Cardiac muscle cell (in vitro differentiated cells and primary cell): ENCODE results near the gene ATIC. TPM values are rescaled to one million over a fixed set of nuclear protein-coding genes. Genes with fewer than 3 reads are reported as not detected.

Experiments used
- DNase-seq, 2 donors: peaks; one replicate each; pipeline versions ENCODE4 v3.0.0 to v3.0.0-alpha.2; 2010 to 2017; ENCODE audit warnings: low read depth in 1 of 2, low spot score in 1 of 2
- H3K27ac ChIP-seq: fragments of 200-600 bp; sonication (generic); 2 replicates; pipeline ENCODE4 v1.5.1; 2016
- H3K27me3 ChIP-seq: fragments of 200-600 bp; sonication (generic); 2 replicates; pipeline ENCODE4 v1.6.0; 2016; ENCODE audit warnings: control low read depth
- H3K36me3 ChIP-seq: fragments of 200-600 bp; sonication (generic); 2 replicates; pipeline ENCODE4 v1.5.1; 2016; ENCODE audit warnings: control low read depth
- H3K4me1 ChIP-seq: fragments of 200-600 bp; sonication (generic); 2 replicates; pipeline ENCODE4 v1.8.1; 2017; ENCODE audit warnings: low read depth, mild to moderate bottlenecking, mixed run types
- H3K4me3 ChIP-seq: fragments of 200-600 bp; sonication (generic); 2 replicates; pipeline ENCODE4 v1.5.1; 2016; ENCODE audit warnings: mild to moderate bottlenecking
- H3K9me3 ChIP-seq: fragments of 200-600 bp; sonication (generic); 2 replicates; pipeline ENCODE4 v1.5.1; 2017; ENCODE audit warnings: low read depth, mild to moderate bottlenecking, control low read depth
- CTCF ChIP-seq: IDR thresholded peaks from 2 replicates; pipeline ENCODE4 v1.5.1; 2012; ENCODE audit warnings: low read depth, mild to moderate bottlenecking, low read length
- polyA plus RNA-seq: library from polyadenylated mRNA; unstranded; fragments of >200 nt; fragmentation: Nextera tagmentation; extraction: Ambion mirVana; gene quantifications from 2 replicates; pipeline ENCODE4 v1.2.1, GENCODE V29; 2016
- total RNA-seq: library from RNA; depleted of rRNA; stranded (reverse); fragments of >200 nt; gene quantifications from 2 replicates; pipeline ENCODE4 v1.2.3, GENCODE V29; 2016

The ATIC gene
- total and polyA plus RNA-seq, 2 experiments from 2014 or later: 9.6 to 83.7 TPM

DNA sequence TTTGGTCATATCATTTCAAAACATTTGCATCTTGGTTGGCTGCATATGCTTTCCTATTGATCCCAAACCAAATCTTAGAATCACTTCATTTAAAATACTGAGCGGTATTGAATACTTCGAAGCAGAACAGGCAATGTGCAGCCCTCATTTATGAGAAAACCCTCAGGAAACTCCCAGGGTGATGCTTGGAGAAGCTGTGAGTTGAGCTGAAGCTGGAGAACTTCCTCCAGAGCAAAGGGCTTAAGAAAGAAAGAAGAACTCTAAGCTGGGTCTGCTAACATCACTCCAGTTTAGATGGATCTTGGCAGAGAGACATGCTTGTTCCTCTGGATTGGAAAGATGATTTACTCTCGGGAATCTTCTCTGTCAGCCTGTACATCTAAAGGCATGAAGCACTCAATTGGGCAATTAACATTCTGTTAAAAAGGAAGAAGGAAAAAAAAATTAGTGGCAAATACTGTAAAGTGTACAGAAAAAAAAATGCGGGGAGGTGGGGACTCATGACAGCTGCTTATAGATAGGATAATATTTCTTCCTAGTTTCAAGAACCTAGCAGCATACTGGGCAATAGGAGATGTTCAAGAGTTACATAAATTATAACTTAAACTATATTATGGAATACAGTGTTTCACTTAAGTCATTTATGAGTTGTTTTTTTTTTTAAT is 49.5 kb downstream of the ATIC start:
- TF ChIP-seq CTCF: no peak
- peaks cover 34% of the 10 kb centered on the region for H3K36me3 ChIP-seq
- no peak overlapping the region for H3K4me3 ChIP-seq

DNA sequence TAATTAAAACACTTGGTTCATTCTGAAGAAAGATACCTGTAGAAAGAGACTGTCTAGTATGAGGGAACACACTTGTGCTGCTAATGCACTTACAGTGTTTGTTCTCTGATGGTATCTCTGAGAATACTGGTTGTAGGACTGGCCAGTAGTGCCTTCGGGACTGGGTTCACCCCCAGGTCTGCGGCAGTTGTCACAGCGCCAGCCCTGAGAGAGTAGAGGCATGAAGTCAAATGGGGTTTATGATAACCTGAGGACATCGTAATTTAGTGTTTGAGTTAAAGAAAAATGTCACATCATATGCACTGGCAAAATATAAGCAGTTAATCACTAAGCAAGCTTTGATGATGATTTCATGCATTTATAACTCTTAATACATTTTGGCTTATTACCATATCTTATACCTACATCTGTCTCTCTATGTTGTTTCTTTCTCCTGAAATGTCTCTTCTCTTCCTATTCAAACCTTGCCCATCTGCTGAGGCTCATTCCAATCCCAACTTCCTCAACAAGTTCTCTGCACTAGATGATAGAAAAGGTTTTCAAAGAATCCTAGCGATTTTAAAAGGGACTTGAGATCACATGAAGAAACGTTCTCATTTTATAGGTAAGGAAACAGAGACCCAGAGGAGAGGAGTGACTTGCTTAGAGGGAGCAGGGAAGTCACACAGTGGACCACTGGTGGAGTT is 50.2 kb downstream of the ATIC start:
- Histone ChIP-seq H3K4me3 (no peak overlapping the region), H3K4me1 (no peaks in the 10 kb centered on the region), H3K9me3 (no peaks in the 10 kb centered on the region), H3K27me3 (no peaks in the 10 kb centered on the region), H3K36me3 (peaks cover 39% of the 10 kb centered on the region), H3K27ac (peak overlapping the region; percentile 43)
- no peak for TF ChIP-seq CTCF
- DNase-seq: peak in 1 of 2 donors; percentile 57

More for the DNA sequence above, 49.5 kb downstream of the ATIC start:
- H3K9me3 ChIP-seq: no peaks in the 10 kb centered on the region
- H3K27ac ChIP-seq: peak overlapping the region; percentile 43
- no peaks in the 10 kb centered on the region for H3K27me3 ChIP-seq
- peak in 1 of 2 donors; percentile 25 for DNase-seq
- no peaks in the 10 kb centered on the region for H3K4me1 ChIP-seq

DNA sequence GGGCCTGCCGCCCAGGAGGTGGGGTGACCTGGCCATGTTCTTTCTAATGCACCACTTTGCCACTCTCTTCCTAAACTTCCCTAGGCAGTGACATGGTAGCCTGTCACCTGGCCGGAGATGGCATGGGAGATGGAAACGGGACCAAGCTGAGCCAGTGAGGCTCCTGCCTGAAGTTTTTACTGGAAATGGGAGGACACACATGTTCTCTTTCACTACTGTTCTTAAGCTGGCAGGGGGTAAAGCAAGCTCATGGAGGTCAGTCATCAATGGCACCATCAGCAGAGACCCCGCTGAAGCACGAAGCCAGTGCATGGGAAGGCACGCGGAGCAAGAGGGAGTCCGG is 50.7 kb downstream of the ATIC start:
- DNase-seq: peak in 1 of 2 donors; percentile 40
- Histone ChIP-seq H3K36me3 (peaks cover 44% of the 10 kb centered on the region), H3K4me3 (no peak overlapping the region), H3K27me3 (no peaks in the 10 kb centered on the region), H3K4me1 (no peaks in the 10 kb centered on the region), H3K9me3 (no peaks in the 10 kb centered on the region), H3K27ac (peak overlapping the region; percentile 43)
- TF ChIP-seq CTCF: no peak

DNA sequence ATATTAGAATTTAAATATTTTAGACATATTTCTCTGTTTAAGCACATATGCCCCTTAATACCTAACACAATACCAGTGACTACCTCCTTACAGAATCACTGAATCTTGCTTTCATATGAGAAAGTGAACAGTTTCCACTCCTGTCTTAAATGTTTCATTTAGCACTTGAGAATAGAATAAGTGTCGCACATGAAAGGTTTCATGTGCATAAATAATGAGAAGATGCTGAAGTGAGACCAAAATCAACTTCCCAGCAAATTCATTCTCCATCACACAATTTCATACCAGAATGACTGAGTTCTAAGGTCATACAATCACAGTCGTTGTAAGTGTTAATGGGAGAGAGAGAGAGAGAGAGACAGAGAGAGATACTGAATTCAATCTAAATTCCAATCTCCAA is 51.2 kb downstream of the ATIC start:
- TF ChIP-seq CTCF: no peak
- Histone ChIP-seq H3K4me1 (no peaks in the 10 kb centered on the region), H3K27me3 (no peaks in the 10 kb centered on the region), H3K4me3 (no peak overlapping the region), H3K36me3 (peaks cover 49% of the 10 kb centered on the region), H3K27ac (no peak overlapping the region), H3K9me3 (no peaks in the 10 kb centered on the region)
- DNase-seq: peak in 1 of 2 donors; percentile 29

DNA sequence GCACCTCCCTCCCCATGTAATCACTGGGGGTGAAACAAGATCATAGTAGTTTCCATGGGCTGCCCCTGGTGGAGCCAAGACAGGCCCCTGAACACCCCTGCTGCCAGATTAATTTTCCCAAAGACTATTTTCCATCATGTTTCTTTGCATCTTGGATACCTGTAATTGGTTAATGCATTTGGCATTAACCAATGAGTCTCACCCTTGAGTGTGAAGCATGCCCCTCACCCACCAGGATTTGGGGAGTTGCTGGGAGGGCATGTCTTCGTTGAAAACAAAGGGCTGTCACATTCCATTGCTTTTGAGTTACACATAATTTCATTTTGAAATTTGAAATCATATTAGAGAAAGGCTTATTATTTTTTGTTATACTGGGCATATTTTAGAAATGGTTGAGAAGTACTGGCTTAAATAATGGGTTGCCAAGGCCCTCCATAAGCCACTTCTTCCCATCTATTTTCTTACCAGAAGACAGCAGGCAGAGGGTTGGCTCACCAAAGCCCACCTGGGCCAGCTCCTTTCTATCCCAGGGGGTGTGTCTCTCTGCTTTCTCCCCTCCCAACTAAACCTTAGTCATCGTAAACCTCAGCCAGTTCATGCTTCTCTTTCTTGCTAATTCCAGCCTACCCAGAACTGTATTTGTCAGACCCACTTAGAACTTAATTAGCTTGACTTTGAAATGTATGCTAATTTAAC is 51.8 kb downstream of the ATIC start:
- no peaks in the 10 kb centered on the region for H3K27me3 ChIP-seq
- no peak for TF ChIP-seq CTCF
- H3K4me3 ChIP-seq: no peak overlapping the region
- H3K27ac ChIP-seq: no peak overlapping the region
- H3K4me1 ChIP-seq: no peaks in the 10 kb centered on the region
- DNase-seq: peak in 1 of 2 donors; percentile 44
- H3K9me3 ChIP-seq: no peaks in the 10 kb centered on the region
- peaks cover 51% of the 10 kb centered on the region for H3K36me3 ChIP-seq
